IMR-90 (cell line): ENCODE measurements around the gene PTK6. TPM values are rescaled to one million over a fixed set of nuclear protein-coding genes. Genes with fewer than 3 reads are reported as not detected.

Experiments
- ATAC-seq: fragments of 200-7000 bp; cut with Tn5 transposase; 2 replicates; pipeline ENCODE4 v1.9.1; 2020; ENCODE audit warnings: low read depth, mild to moderate bottlenecking, moderate library complexity
- BruUV-seq: library from RNA; stranded (reverse); fragments of 400-500 nt; replicated peaks from 2 replicates; lab custom pipeline; 2021; lab: Mats Ljungman, UMichigan
- CTCF ChIA-PET: fragments of 300-600 bp; formaldehyde crosslinking; extraction: SDS; loops from one replicate; lab custom pipeline; 2021; ENCODE audit warnings: antibody characterized with exemption; lab: Yijun Ruan, JAX
- POLR2A ChIA-PET: fragments of 300-600 bp; sonication (Branson Sonifier 250); formaldehyde crosslinking; loops from one replicate; lab custom pipeline; 2022; ENCODE audit warnings: antibody characterized with exemption; ENCODE audit not compliant: unreplicated experiment; lab: Charles Lee
- DNase-seq: peaks from one replicate; pipeline ENCODE4 v3.0.0; 2013
- H2AFZ ChIP-seq: replicated peaks from 2 replicates; pipeline ENCODE3; 2013; ENCODE audit warnings: low read length, mild to moderate bottlenecking; ENCODE audit not compliant: poor library complexity
- H2AK5ac ChIP-seq: 2 replicates; pipeline ENCODE4 v1.6.1; 2013; ENCODE audit warnings: low read depth, low read length, inconsistent platforms
- H2AK9ac ChIP-seq: replicated peaks from 2 replicates; pipeline ENCODE3; 2013; ENCODE audit warnings: mild to moderate bottlenecking, low read depth, low read length, moderate library complexity; ENCODE audit not compliant: poor library complexity
- H2BK120ac ChIP-seq: 2 replicates; pipeline ENCODE4 v1.6.1; 2013; ENCODE audit warnings: low read depth, low read length, inconsistent platforms
- H2BK15ac ChIP-seq: 3 replicates; pipeline ENCODE4 v1.6.1; 2013; ENCODE audit warnings: low read depth, low read length, inconsistent platforms
- H2BK20ac ChIP-seq: 2 replicates; pipeline ENCODE4 v1.6.1; 2013; ENCODE audit warnings: low read depth, mild to moderate bottlenecking, inconsistent platforms, low read length, moderate library complexity
- H2BK5ac ChIP-seq: 2 replicates; pipeline ENCODE4 v1.6.1; 2013; ENCODE audit warnings: mild to moderate bottlenecking, low read depth, low read length, inconsistent platforms; ENCODE audit not compliant: poor library complexity, severe bottlenecking
- H3K14ac ChIP-seq: replicated peaks from 2 replicates; pipeline ENCODE4 v1.6.1; 2013; ENCODE audit warnings: low read depth, low read length, inconsistent platforms
- H3K18ac ChIP-seq: 2 replicates; pipeline ENCODE4 v1.6.1; 2013; ENCODE audit warnings: low read depth, low read length, control low read depth
- H3K23ac ChIP-seq: 2 replicates; pipeline ENCODE4 v1.6.1; 2013; ENCODE audit warnings: low read depth, low read length, inconsistent platforms
- H3K27ac ChIP-seq: 2 replicates; pipeline ENCODE4 v1.5.1; 2013; ENCODE audit warnings: mild to moderate bottlenecking, control low read depth, low read length; ENCODE audit not compliant: insufficient read depth
- H3K27me3 ChIP-seq: 2 replicates; pipeline ENCODE4 v1.6.1; 2013; ENCODE audit warnings: low read length; ENCODE audit not compliant: control insufficient read depth, insufficient read depth
- H3K36me3 ChIP-seq: 2 replicates; pipeline ENCODE4 v1.6.1; 2013; ENCODE audit warnings: low read length, mixed read lengths; ENCODE audit not compliant: control insufficient read depth, insufficient read depth
- H3K4ac ChIP-seq: 2 replicates; pipeline ENCODE4 v1.6.1; 2013; ENCODE audit warnings: low read depth, low read length, inconsistent platforms
- H3K4me1 ChIP-seq: 2 replicates; pipeline ENCODE4 v1.6.1; 2013; ENCODE audit warnings: low read length, mixed read lengths; ENCODE audit not compliant: control insufficient read depth, insufficient read depth
- H3K4me2 ChIP-seq: 2 replicates; pipeline ENCODE4 v1.6.1; 2013; ENCODE audit warnings: low read depth, mild to moderate bottlenecking, control low read depth, low read length, moderate library complexity
- H3K4me3 ChIP-seq: 2 replicates; pipeline ENCODE4 v1.5.1; 2013; ENCODE audit warnings: low read depth, mild to moderate bottlenecking, control low read depth, low read length, moderate library complexity; ENCODE audit not compliant: insufficient read depth
- H3K56ac ChIP-seq: 2 replicates; pipeline ENCODE4 v1.6.1; 2013; ENCODE audit warnings: low read length, inconsistent platforms; ENCODE audit not compliant: insufficient read depth; ENCODE audit errors: extremely low read depth
- H3K79me1 ChIP-seq, 2 experiments: 2 replicates each; pipeline ENCODE4 v1.6.1; 2013; ENCODE audit warnings: low read length in 2 of 2, inconsistent platforms in 1 of 2, low read depth in 1 of 2
- H3K9ac ChIP-seq: 2 replicates; pipeline ENCODE4 v1.6.1; 2013; ENCODE audit warnings: low read depth, low read length, control low read depth
- H3K9me1 ChIP-seq: 2 replicates; pipeline ENCODE4 v1.6.1; 2013; ENCODE audit warnings: low read length, inconsistent platforms; ENCODE audit not compliant: insufficient read depth
- H3K9me3 ChIP-seq: 2 replicates; pipeline ENCODE4 v1.6.1; 2013; ENCODE audit warnings: low read length; ENCODE audit not compliant: control insufficient read depth, insufficient read depth
- H4K20me1 ChIP-seq: 2 replicates; pipeline ENCODE4 v1.6.1; 2013; ENCODE audit warnings: low read length, inconsistent platforms; ENCODE audit not compliant: insufficient read depth
- H4K5ac ChIP-seq: 2 replicates; pipeline ENCODE4 v1.6.1; 2013; ENCODE audit warnings: mild to moderate bottlenecking, low read depth, low read length, control low read depth
- H4K8ac ChIP-seq, 2 experiments: 2 replicates each; pipeline ENCODE4 v1.6.1; 2013; ENCODE audit warnings: low read depth in 2 of 2, low read length in 2 of 2, control low read depth in 1 of 2, inconsistent platforms in 1 of 2
- H4K91ac ChIP-seq: 2 replicates; pipeline ENCODE4 v1.6.1; 2013; ENCODE audit warnings: low read depth, low read length, inconsistent platforms; ENCODE audit not compliant: insufficient read depth
- BHLHE40 ChIP-seq: fragments of 150-350 bp; IDR thresholded peaks from 2 replicates; pipeline ENCODE4 v1.6.1; 2016; ENCODE audit warnings: mild to moderate bottlenecking, low read depth, low read length
- CEBPB ChIP-seq: IDR thresholded peaks from 2 replicates; pipeline ENCODE4 v1.6.1; 2012; ENCODE audit warnings: low read depth, low read length, improper control_type of control experiment
- CHD1 ChIP-seq: IDR thresholded peaks from 2 replicates; pipeline ENCODE4 v1.6.1; 2012; ENCODE audit warnings: low read depth, low read length, improper control_type of control experiment
- FOS ChIP-seq: fragments of 150-350 bp; IDR thresholded peaks from 2 replicates; pipeline ENCODE4 v1.6.1; 2016; ENCODE audit warnings: low read depth, low read length
- MAFK ChIP-seq: IDR thresholded peaks from 2 replicates; pipeline ENCODE4 v1.6.1; 2012; ENCODE audit warnings: low read depth, low read length, improper control_type of control experiment
- MAZ ChIP-seq: IDR thresholded peaks from 2 replicates; pipeline ENCODE4 v1.6.1; 2012; ENCODE audit warnings: low read depth, mild to moderate bottlenecking, low read length, improper control_type of control experiment, moderate library complexity, borderline replicate concordance
- MXI1 ChIP-seq: IDR thresholded peaks from 2 replicates; pipeline ENCODE4 v1.6.1; 2012; ENCODE audit warnings: low read depth, mild to moderate bottlenecking, low read length, moderate library complexity, borderline replicate concordance
- NFE2L2 ChIP-seq: fragments of 150-350 bp; IDR thresholded peaks from 2 replicates; pipeline ENCODE4 v1.6.1; 2016; ENCODE audit warnings: low read depth, mild to moderate bottlenecking, low read length
- POLR2A ChIP-seq: IDR thresholded peaks from 2 replicates; pipeline ENCODE4 v1.6.1; 2012; ENCODE audit warnings: mild to moderate bottlenecking, low read depth, low read length
- RAD21 ChIP-seq: IDR thresholded peaks from 2 replicates; pipeline ENCODE4 v1.6.1; 2012; ENCODE audit warnings: low read length, improper control_type of control experiment
- RFX5 ChIP-seq: IDR thresholded peaks from 2 replicates; pipeline ENCODE4 v1.8.0; 2012; ENCODE audit warnings: low read depth, mild to moderate bottlenecking, low read length, moderate library complexity
- SMC3 ChIP-seq: fragments of 150-350 bp; IDR thresholded peaks from 2 replicates; pipeline ENCODE4 v1.6.1; 2016; ENCODE audit warnings: low read depth, mild to moderate bottlenecking, antibody characterized with exemption, low read length, moderate library complexity
- WGBS, 2 experiments: methylation state at CpG; one replicate each; pipeline versions ENCODE4 v1.1.5 to v1.1.7; 2013; ENCODE audit warnings: missing lambda C conversion rate in 2 of 2; ENCODE audit not compliant: insufficient read length in 1 of 2; ENCODE audit errors: extremely low coverage in 2 of 2; 5-methylcytosine and 5-hydroxymethylcytosine counted together
- dilution Hi-C: fragments of 300-500 bp; cut with HindIII; formaldehyde crosslinking; loops from one replicate; pipeline ENCODE4 v1.14.3; 2018; ENCODE audit warnings: low sequenced_read_pairs; ENCODE audit not compliant: unreplicated experiment
- in situ Hi-C: fragments of 300-500 bp; cut with MboI; formaldehyde crosslinking; loops from 3 replicates; pipeline ENCODE4 v1.14.3; 2019; ENCODE audit warnings: low sequenced_read_pairs, inconsistent platforms, mixed read lengths
- intact Hi-C: fragments of 100-400 bp; cut with micrococcal nuclease; formaldehyde crosslinking; loops from 2 replicates; pipeline ENCODE4 v1.10.0; 2022
- polyA plus RNA-seq, 3 experiments: library from polyadenylated mRNA; depleted of rRNA; stranded (reverse); fragments of >200 nt; gene quantifications; 2 replicates each; pipeline ENCODE4 v1.2.3, GENCODE V29; 2012; ENCODE audit warnings: low replicate concordance in 1 of 3
- total RNA-seq: library from RNA; depleted of rRNA; stranded (reverse); fragments of >200 nt; gene quantifications from 2 replicates; pipeline ENCODE4 v1.2.3, GENCODE V29; 2012
- TF ChIP-seq, protein P1 (sequence below): fragments of 150-350 bp; IDR thresholded peaks from 2 replicates; pipeline ENCODE4 v1.6.1; 2016; ENCODE audit warnings: low read depth, mild to moderate bottlenecking, low read length, moderate library complexity, borderline replicate concordance
- TF ChIP-seq, protein P2 (sequence below): fragments of 150-350 bp; IDR thresholded peaks from 2 replicates; pipeline ENCODE4 v1.6.1; 2017; ENCODE audit warnings: mild to moderate bottlenecking, antibody characterized with exemption, low read length, low read depth

Gene PTK6
- total and polyA plus RNA-seq, 2 of the 4 experiments (the other 2 are of a cell fraction) = not detected

DNA sequence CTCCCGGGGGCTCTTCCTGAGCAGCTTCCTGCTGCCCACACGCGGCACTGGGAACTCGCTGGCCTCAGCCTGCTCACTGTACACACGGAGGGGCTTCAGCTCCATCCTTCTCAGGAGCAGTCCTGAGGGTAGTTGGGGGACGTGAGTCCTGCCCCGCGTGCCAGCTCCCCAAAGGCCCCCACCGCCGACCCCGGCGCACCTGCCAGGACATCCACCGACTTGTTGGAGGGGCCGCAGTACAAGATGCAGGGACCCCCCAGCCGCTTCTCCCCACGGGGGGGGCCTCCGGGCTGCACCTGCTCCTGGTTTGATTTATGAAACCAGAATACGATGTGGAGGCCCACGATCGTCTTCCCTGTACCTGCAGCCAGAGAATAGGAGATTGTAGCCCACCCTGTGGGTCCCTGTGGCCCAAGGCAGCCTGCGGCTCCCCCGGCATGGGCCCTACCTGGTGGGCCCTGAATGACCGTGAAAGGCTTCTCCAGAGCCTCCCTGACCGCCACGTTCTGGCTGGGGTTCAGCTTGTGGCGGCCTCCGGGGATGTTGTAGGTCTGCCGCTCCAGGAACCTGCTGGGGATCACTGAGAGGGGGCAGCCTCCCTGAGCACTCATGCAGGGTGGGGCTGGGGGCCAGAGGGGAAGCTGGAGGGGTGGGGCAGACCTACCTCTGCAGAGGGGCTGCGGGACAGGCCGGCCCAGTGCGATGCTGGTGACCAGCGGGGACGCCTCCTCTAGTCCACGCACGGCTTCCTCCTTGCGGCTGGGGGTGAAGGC is 24.6 kb upstream of the PTK6 start:
- no peak overlapping the region for H3K4ac ChIP-seq
- ChIA-PET CTCF (no interaction called here), POLR2A (no interaction called here)
- H3K9me1 ChIP-seq = no peaks in the 10 kb centered on the region
- H3K36me3 ChIP-seq = peaks cover 60% of the 10 kb centered on the region
- WGBS, 2 experiments = 93% methylated on average over 18 of the region's 36 CpGs; no CpG with 5 or more reads in 1 of the 2 experiments
- no peak overlapping the region for H2AFZ ChIP-seq
- DNase-seq (no peak), ATAC-seq (no peak)
- no peak overlapping the region for H4K91ac ChIP-seq
- no peak overlapping the region for H4K8ac ChIP-seq
- H3K4me3 ChIP-seq = no peak overlapping the region
- no peak overlapping the region for H2BK15ac ChIP-seq
- H3K9ac ChIP-seq = no peak overlapping the region
- no peak for TF ChIP-seq SMC3
- TF ChIP-seq CHD1 = no peak
- no peak for TF ChIP-seq CEBPB
- TF ChIP-seq MAZ = no peak
- no peak for TF ChIP-seq NFE2L2
- no peak for TF ChIP-seq POLR2A
- TF ChIP-seq BHLHE40 = no peak
- TF ChIP-seq, protein P1, sequence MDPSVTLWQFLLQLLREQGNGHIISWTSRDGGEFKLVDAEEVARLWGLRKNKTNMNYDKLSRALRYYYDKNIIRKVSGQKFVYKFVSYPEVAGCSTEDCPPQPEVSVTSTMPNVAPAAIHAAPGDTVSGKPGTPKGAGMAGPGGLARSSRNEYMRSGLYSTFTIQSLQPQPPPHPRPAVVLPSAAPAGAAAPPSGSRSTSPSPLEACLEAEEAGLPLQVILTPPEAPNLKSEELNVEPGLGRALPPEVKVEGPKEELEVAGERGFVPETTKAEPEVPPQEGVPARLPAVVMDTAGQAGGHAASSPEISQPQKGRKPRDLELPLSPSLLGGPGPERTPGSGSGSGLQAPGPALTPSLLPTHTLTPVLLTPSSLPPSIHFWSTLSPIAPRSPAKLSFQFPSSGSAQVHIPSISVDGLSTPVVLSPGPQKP = no peak
- TF ChIP-seq, protein P2, sequence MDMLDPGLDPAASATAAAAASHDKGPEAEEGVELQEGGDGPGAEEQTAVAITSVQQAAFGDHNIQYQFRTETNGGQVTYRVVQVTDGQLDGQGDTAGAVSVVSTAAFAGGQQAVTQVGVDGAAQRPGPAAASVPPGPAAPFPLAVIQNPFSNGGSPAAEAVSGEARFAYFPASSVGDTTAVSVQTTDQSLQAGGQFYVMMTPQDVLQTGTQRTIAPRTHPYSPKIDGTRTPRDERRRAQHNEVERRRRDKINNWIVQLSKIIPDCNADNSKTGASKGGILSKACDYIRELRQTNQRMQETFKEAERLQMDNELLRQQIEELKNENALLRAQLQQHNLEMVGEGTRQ = no peak
- no peak for TF ChIP-seq RAD21
- TF ChIP-seq RFX5 = no peak
- TF ChIP-seq FOS = no peak
- no peak for TF ChIP-seq MXI1
- no peak for TF ChIP-seq MAFK
- H3K56ac ChIP-seq = no peak overlapping the region
- no peak overlapping the region for H3K18ac ChIP-seq
- no peak overlapping the region for H2AK5ac ChIP-seq
- H4K20me1 ChIP-seq = no peaks in the 10 kb centered on the region
- no peak overlapping the region for H2BK20ac ChIP-seq
- H3K4me2 ChIP-seq = no peak overlapping the region
- no peak overlapping the region for H2BK120ac ChIP-seq
- no peak overlapping the region for H3K23ac ChIP-seq
- no TSS peak for BruUV-seq
- no peak overlapping the region for H2BK5ac ChIP-seq
- no peak overlapping the region for H3K27ac ChIP-seq
- in situ Hi-C loops = no loop called here
- H3K9me3 ChIP-seq = no peaks in the 10 kb centered on the region
- no peaks in the 10 kb centered on the region for H3K4me1 ChIP-seq
- no peaks in the 10 kb centered on the region for H3K79me1 ChIP-seq
- intact Hi-C loops = no loop called here
- dilution Hi-C loops = no loop called here
- H3K14ac ChIP-seq = no peak overlapping the region
- H3K27me3 ChIP-seq = no peaks in the 10 kb centered on the region
- H4K5ac ChIP-seq = no peak overlapping the region
- H2AK9ac ChIP-seq = no peak overlapping the region
